GM10266 (cell line): Measurements from ENCODE around the gene MTREX.

Experiments used
- DNase-seq: peaks from one replicate; pipeline ENCODE4 v3.0.0; 2012; ENCODE audit errors: extremely low spot score
- TF ChIP-seq, protein P1 (sequence below): IDR thresholded peaks from 2 replicates; pipeline ENCODE4 v1.5.1; 2012; ENCODE audit warnings: mild to moderate bottlenecking, low read depth; ENCODE audit not compliant: control insufficient read depth, insufficient read depth; ENCODE audit errors: missing control alignments

The MTREX gene

DNA sequence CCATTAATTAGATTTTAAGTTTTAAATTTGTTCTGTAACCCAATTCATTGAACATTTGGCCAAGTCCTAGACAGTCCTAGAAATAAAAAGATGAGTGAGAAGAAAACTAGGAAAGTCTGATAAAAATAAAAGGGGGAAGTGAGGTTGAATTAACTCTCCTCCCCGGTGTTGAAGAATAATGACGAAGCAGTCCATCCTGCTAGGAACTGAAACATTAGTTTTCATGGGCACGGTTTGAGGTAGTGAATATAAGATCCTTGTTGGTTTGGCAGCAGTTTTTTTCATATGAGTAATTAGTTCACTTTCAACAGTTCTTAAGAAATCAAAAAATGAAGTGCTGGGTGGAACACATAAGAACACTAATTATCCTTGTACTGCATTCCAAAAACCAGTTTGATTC is 103.1 kb downstream of the MTREX start:
- TF ChIP-seq, protein P1, sequence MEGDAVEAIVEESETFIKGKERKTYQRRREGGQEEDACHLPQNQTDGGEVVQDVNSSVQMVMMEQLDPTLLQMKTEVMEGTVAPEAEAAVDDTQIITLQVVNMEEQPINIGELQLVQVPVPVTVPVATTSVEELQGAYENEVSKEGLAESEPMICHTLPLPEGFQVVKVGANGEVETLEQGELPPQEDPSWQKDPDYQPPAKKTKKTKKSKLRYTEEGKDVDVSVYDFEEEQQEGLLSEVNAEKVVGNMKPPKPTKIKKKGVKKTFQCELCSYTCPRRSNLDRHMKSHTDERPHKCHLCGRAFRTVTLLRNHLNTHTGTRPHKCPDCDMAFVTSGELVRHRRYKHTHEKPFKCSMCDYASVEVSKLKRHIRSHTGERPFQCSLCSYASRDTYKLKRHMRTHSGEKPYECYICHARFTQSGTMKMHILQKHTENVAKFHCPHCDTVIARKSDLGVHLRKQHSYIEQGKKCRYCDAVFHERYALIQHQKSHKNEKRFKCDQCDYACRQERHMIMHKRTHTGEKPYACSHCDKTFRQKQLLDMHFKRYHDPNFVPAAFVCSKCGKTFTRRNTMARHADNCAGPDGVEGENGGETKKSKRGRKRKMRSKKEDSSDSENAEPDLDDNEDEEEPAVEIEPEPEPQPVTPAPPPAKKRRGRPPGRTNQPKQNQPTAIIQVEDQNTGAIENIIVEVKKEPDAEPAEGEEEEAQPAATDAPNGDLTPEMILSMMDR = no peak
- DNase-seq = no peak

DNA sequence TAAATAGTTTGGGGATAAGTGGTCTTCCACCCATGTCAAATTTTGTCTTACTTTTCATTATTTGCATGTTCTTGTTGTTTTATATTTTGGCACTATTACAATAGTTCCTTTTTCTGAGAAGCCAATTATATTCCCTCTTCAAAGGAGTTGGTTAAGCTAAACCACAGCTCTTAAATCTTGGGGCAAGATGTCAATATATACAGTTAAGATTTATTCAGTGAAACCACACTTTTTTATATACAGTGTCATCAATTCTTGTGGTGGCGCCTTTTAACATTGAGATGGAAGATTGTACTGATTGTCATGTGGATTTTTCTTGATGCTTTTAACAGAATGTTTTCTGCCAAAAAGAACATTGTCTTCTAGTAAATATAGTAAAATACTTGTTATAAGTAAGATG is 104.1 kb downstream of the MTREX start:
- no peak for DNase-seq
- TF ChIP-seq, protein P1 = no peak

DNA sequence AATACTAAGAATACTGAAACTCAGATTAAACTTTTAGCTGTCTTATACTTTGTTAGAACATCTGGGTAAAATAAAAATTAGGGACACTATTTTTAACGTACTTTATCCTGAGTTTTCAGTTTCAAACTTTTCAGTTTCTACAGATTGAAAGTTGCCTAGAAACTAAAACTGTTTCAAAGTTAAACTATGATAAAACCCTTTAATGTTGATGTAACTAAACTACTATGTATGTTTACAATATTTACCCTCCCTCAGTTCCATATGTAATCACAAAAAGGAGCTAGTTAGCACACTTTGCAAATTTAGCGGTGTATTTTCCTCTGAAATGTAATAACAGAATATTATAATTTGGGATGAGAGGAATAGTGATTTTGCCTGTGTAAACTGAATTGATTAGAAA is 105.9 kb downstream of the MTREX start:
- DNase-seq = no peak
- TF ChIP-seq, protein P1 = no peak

DNA sequence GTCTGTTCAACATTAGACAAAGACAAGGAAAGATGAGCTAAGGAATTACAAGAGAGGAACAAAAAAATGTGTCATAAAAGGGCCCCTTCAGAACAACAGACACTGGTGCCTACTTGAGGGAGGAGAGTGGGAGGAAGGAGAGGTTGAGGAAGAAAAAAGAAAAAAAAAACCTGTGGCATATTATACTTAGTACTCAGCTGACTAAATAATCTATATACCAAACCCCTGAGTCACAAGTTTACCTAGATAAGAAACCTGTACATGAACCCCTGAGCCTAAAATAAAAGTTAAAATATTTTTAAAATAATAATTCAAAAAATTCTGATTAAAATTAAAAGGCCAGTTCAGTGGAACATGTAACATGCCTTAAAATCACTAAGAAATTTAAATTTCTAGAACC is 107.3 kb downstream of the MTREX start:
- TF ChIP-seq, protein P1 = no peak
- no peak for DNase-seq

DNA sequence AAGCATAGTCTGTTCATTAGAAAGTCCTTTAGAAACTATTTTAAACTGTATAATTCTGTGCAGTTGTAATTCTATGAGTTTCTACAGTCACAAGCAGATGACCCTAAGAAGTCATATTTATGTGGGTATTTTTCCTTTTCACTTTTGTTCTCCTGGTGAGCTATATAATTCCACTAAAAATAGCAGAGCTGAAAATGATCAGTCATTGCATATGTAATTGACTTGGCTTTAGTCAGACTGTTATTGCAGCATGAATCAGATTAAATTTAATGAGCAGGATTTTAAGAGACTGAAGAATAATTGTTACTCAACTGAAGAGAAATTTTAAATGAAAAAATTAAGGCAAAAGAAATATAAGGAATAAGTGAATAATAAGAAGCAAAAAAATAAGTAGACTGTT is 108.5 kb downstream of the MTREX start:
- TF ChIP-seq, protein P1 = no peak
- no peak for DNase-seq

DNA sequence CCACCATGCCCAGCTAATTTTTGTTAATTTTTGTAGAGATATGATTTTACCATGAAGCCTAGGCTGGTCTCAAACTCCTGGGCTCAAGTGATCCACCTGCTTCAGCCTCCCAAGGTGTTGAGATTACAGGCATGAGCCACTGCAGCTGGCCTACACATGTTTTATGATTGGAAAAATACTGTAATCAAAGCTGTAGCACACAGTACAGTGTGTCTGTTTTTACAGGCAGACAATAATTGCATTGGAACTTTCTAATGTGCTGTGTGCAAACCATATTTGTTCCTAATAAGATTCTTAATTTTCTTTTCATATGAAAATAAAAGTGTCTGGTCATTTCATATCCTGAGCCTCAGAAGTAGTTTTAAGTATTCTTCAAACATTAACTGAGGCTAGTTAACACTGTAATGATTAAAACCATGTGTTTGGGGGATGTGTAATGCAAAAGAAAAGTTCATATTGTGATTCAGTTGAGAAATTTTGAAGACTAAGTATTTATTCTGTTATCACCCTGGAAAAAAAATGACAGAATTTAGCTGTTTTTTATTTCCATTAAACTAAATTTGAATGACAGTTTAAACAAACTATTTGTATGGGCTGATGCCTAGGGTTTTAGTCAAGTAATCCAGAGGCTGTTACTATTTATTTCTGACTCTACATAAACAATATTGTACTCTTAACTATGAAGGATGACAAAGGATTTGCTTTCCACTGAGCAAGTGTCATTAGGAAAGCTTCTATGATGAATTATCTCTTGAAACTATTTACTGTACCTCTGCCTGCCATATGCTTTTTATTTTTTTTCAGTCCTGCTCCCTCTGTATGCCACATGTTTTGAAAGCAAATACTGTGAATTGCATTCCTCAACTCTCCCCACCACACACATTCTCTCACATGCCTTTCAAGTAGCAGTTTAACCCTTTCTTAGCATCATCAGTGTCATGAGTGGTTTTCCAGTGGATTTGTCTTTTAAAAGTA is 111.5 kb downstream of the MTREX start:
- DNase-seq = no peak
- TF ChIP-seq, protein P1 = no peak

DNA sequence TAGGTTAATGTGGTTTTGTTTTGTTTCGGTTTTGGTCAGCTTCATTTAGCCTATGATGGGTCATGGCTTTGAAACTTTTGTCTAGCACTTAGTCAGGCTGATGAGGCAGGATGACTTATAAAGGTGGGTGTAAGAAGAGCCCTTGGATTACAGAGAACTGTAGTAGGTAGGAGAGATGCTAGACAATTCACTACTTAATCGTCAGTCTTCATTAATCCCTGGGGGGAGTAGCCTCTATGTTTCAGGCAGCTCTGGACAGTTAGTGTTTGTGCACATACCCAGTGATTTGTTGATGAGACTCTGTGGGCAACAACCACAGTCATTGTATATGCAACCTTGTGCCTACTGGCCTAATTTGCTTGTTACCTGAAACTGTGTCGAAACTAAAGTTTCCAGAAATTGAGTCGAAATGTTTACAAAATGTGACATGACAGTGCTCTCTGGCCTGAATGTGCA is 113.3 kb downstream of the MTREX start:
- DNase-seq = peak; percentile 38
- TF ChIP-seq, protein P1 = no peak
